GM12878 (cell line): Measurements from ENCODE around the gene CNOT8. TPM values are rescaled to one million over a fixed set of nuclear protein-coding genes. Genes with fewer than 3 reads are reported as not detected.

Source experiments
- ATAC-seq: fragments of 200-7000 bp; cut with Tn5 transposase; 3 replicates; pipeline ENCODE4 v1.9.1; 2020; ENCODE audit warnings: mild to moderate bottlenecking, moderate library complexity
- BruUV-seq: library from RNA; stranded (reverse); fragments of 400-500 nt; replicated peaks from 2 replicates; lab custom pipeline; 2021; lab: Mats Ljungman, UMichigan
- CTCF ChIA-PET: fragments of 300-600 bp; sonication (Branson Sonifier 250); formaldehyde crosslinking; extraction: SDS; loops from one replicate; lab custom pipeline; 2021; ENCODE audit warnings: inconsistent platforms; lab: Yijun Ruan, JAX
- POLR2A ChIA-PET: fragments of 350-600 bp; formaldehyde crosslinking; extraction: SDS; loops from one replicate; lab custom pipeline; 2021; ENCODE audit warnings: inconsistent platforms; lab: Charles Lee
- RAD21 ChIA-PET: fragments of 300-600 bp; sonication (Branson Sonifier 250); formaldehyde crosslinking; loops from one replicate; lab custom pipeline; 2023; ENCODE audit warnings: antibody characterized with exemption; ENCODE audit not compliant: unreplicated experiment; lab: Charles Lee
- SMC1A ChIA-PET: fragments of 300-600 bp; sonication (Branson Sonifier 250); formaldehyde crosslinking; loops from one replicate; lab custom pipeline; 2023; ENCODE audit not compliant: unreplicated experiment, uncharacterized antibody; lab: Charles Lee
- DNase-seq: peaks from one replicate; pipeline ENCODE4 v3.0.0-alpha.2; 2011; ENCODE audit warnings: low read depth, low spot score
- FAIRE-seq: peaks from 3 replicates; lab custom pipeline; 2011; peaks lifted over from hg19 to GRCh38; lab: Jason Lieb, UNC
- H2AFZ ChIP-seq: 2 replicates; pipeline ENCODE4 v1.6.0; 2011; ENCODE audit warnings: low read depth, low read length, control low read depth; ENCODE audit not compliant: control insufficient read depth
- H3K27ac ChIP-seq: 2 replicates; pipeline ENCODE4 v1.5.1; 2011; ENCODE audit warnings: control low read depth; ENCODE audit not compliant: control insufficient read depth, insufficient read depth
- H3K27me3 ChIP-seq, 2 experiments: replicated peaks in 1 of 2; 2 replicates each; pipeline versions ENCODE4 v1.6.0 to v1.6.1; 2011; ENCODE audit warnings: low read length in 1 of 2; ENCODE audit not compliant: control insufficient read depth in 2 of 2, insufficient read depth in 2 of 2
- H3K36me3 ChIP-seq, 2 experiments: 2 replicates each; pipeline ENCODE4 v1.5.1; 2011; ENCODE audit warnings: low read length in 1 of 2; ENCODE audit not compliant: control insufficient read depth in 2 of 2, insufficient read depth in 2 of 2
- H3K4me1 ChIP-seq: 2 replicates; pipeline ENCODE4 v1.6.1; 2011; ENCODE audit warnings: mild to moderate bottlenecking, low read length, moderate library complexity, mixed read lengths; ENCODE audit not compliant: control insufficient read depth, insufficient read depth
- H3K4me2 ChIP-seq: 2 replicates; pipeline ENCODE4 v1.6.0; 2011; ENCODE audit warnings: control low read depth; ENCODE audit not compliant: control insufficient read depth, insufficient read depth
- H3K4me3 ChIP-seq: fragments of 200-600 bp; sonication (generic); 2 replicates; pipeline ENCODE4 v1.5.1; 2016
- H3K79me2 ChIP-seq: 2 replicates; pipeline ENCODE4 v1.6.0; 2011; ENCODE audit warnings: low read length; ENCODE audit not compliant: control insufficient read depth, insufficient read depth
- H3K9ac ChIP-seq: 2 replicates; pipeline ENCODE4 v1.8.0; 2011; ENCODE audit warnings: low read length, control low read depth, mixed read lengths; ENCODE audit not compliant: control insufficient read depth, insufficient read depth
- H3K9me3 ChIP-seq: replicated peaks from 3 replicates; pipeline ENCODE4 v1.5.1; 2011; ENCODE audit warnings: mild to moderate bottlenecking, low read length; ENCODE audit not compliant: control insufficient read depth, insufficient read depth
- H4K20me1 ChIP-seq: 2 replicates; pipeline ENCODE4 v1.6.0; 2011; ENCODE audit not compliant: control insufficient read depth, insufficient read depth
- CBFB ChIP-seq: IDR thresholded peaks from 2 replicates; pipeline ENCODE4 v1.6.1; 2016; ENCODE audit warnings: antibody characterized with exemption, low read depth
- CREM ChIP-seq: IDR thresholded peaks from 2 replicates; pipeline ENCODE4 v1.6.1; 2014; ENCODE audit warnings: antibody characterized with exemption, low read depth
- KAT2A ChIP-seq: conservative IDR thresholded peaks from 2 replicates; pipeline ENCODE4 v1.6.1; 2011; ENCODE audit warnings: low read depth, low read length; ENCODE audit not compliant: control insufficient read depth
- MTA2 ChIP-seq: fragments of 450-650 bp; IDR thresholded peaks from 2 replicates; pipeline ENCODE4 v1.6.1; 2016; ENCODE audit warnings: low read depth, mild to moderate bottlenecking, moderate library complexity
- NBN ChIP-seq: fragments of 450-650 bp; IDR thresholded peaks from 2 replicates; pipeline ENCODE4 v1.6.1; 2016
- POLR2AphosphoS5 ChIP-seq: IDR thresholded peaks from 2 replicates; pipeline ENCODE4 v1.6.1; 2011; ENCODE audit warnings: mild to moderate bottlenecking, low read length, inconsistent platforms
- RB1 ChIP-seq: fragments of 450-650 bp; formaldehyde crosslinking; IDR thresholded peaks from 2 replicates; pipeline ENCODE4 v1.6.1; 2017; ENCODE audit warnings: mild to moderate bottlenecking, borderline replicate concordance
- SMAD1 ChIP-seq: fragments of 450-650 bp; IDR thresholded peaks from 2 replicates; pipeline ENCODE4 v1.6.1; 2018; ENCODE audit warnings: mild to moderate bottlenecking, low read depth; ENCODE audit not compliant: partially characterized antibody
- ZNF207 ChIP-seq: fragments of 450-650 bp; IDR thresholded peaks from 2 replicates; pipeline ENCODE4 v1.6.1; 2014; ENCODE audit warnings: antibody characterized with exemption, mild to moderate bottlenecking, borderline replicate concordance
- ZNF274 ChIP-seq: IDR thresholded peaks from one replicate; pipeline ENCODE4 v1.8.0; 2011; ENCODE audit not compliant: insufficient read length, insufficient read depth
- ZNF384 ChIP-seq: IDR thresholded peaks from 2 replicates; pipeline ENCODE4 v1.6.1; 2012; ENCODE audit warnings: low read depth, mild to moderate bottlenecking, low read length, improper control_type of control experiment, borderline replicate concordance
- WGBS: methylation state at CpG from one replicate; pipeline ENCODE4 v1.1.6; 2016; ENCODE audit warnings: low lambda C conversion rate; ENCODE audit not compliant: insufficient replicate concordance, insufficient coverage; ENCODE audit errors: missing lambda C conversion rate; 5-methylcytosine and 5-hydroxymethylcytosine counted together
- in situ Hi-C: fragments of 300-500 bp; cut with MboI; formaldehyde crosslinking; loops from 9 replicates; pipeline ENCODE4 v1.14.3; 2018; ENCODE audit warnings: mixed read lengths
- intact Hi-C: fragments of 100-400 bp; cut with micrococcal nuclease; formaldehyde crosslinking; loops from one replicate; pipeline ENCODE4 v1.14.2; 2022; ENCODE audit not compliant: unreplicated experiment
- polyA plus RNA-seq, 11 experiments: library from polyadenylated mRNA; depleted of rRNA in 4 of 11; unstranded in 6 of 11; stranded (reverse) in 5 of 11; fragments of >200 nt; fragmentation: Nextera tagmentation in 4 of 11; fragmentation: Illumina TruSeq in 1 of 11; extraction: Ambion mirVana in 4 of 11; extraction: Trizol in 1 of 11; gene quantifications; 1 replicate in 1 of 11; 2 replicates in 10 of 11; pipeline versions ENCODE4 v1.2.1 to v1.2.3, GENCODE V29; 2011 to 2016; ENCODE audit warnings: inconsistent platforms in 2 of 11, missing spikeins in 2 of 11, low read depth in 1 of 11
- total RNA-seq, 4 experiments: library from RNA; depleted of rRNA in 3 of 4; stranded (reverse); fragments of >200 nt in 3 of 4; fragmentation: Illumina TruSeq in 1 of 4; extraction: Trizol in 1 of 4; gene quantifications; 2 replicates each; pipeline versions ENCODE4 v1.2.1 to v1.2.3, GENCODE V29; 2013 to 2021
- TF ChIP-seq, protein P1 (sequence below): fragments of 450-650 bp; IDR thresholded peaks from 2 replicates; pipeline ENCODE4 v1.6.1; 2018; ENCODE audit warnings: mild to moderate bottlenecking, low read depth, moderate library complexity; ENCODE audit not compliant: partially characterized antibody
- TF ChIP-seq, protein P2 (sequence below): IDR thresholded peaks from 2 replicates; pipeline ENCODE4 v1.6.1; 2012; ENCODE audit warnings: low read depth, low read length, improper control_type of control experiment
- TF ChIP-seq, protein P3 (sequence below): fragments of 450-650 bp; IDR thresholded peaks from 2 replicates; pipeline ENCODE4 v1.6.1; 2016; ENCODE audit warnings: mild to moderate bottlenecking

CNOT8 gene
- total and polyA plus RNA-seq, 10 of the 15 experiments (the other 5 are each of a cell fraction or from before 2014, with no cell fraction given) = 13.2 to 57.1 (median 39.0) TPM

DNA sequence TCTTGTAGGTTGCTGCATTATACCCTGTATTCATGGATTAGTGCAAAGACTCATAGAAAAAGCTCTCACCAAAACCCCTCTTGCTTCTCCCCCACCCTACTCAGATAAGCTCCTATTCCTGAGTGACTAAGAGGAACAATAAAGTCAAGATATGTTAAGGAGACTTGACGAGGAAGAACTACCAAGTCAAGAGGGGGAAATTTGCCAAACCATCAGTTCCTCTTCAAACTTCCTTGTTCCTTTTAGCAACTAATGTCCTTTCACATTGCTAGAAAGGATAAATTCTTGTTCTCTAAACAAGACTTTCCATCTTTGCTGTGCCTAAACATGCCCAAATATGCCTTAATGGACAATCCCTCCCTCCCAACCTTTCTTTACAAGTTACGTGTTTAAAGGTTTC is 27.0 kb downstream of the CNOT8 start (continued):
- TF ChIP-seq, protein P1, sequence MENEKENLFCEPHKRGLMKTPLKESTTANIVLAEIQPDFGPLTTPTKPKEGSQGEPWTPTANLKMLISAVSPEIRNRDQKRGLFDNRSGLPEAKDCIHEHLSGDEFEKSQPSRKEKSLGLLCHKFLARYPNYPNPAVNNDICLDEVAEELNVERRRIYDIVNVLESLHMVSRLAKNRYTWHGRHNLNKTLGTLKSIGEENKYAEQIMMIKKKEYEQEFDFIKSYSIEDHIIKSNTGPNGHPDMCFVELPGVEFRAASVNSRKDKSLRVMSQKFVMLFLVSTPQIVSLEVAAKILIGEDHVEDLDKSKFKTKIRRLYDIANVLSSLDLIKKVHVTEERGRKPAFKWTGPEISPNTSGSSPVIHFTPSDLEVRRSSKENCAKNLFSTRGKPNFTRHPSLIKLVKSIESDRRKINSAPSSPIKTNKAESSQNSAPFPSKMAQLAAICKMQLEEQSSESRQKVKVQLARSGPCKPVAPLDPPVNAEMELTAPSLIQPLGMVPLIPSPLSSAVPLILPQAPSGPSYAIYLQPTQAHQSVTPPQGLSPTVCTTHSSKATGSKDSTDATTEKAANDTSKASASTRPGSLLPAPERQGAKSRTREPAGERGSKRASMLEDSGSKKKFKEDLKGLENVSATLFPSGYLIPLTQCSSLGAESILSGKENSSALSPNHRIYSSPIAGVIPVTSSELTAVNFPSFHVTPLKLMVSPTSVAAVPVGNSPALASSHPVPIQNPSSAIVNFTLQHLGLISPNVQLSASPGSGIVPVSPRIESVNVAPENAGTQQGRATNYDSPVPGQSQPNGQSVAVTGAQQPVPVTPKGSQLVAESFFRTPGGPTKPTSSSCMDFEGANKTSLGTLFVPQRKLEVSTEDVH = no peak
- TF ChIP-seq SMAD1 (no peak), MTA2 (no peak)

DNA sequence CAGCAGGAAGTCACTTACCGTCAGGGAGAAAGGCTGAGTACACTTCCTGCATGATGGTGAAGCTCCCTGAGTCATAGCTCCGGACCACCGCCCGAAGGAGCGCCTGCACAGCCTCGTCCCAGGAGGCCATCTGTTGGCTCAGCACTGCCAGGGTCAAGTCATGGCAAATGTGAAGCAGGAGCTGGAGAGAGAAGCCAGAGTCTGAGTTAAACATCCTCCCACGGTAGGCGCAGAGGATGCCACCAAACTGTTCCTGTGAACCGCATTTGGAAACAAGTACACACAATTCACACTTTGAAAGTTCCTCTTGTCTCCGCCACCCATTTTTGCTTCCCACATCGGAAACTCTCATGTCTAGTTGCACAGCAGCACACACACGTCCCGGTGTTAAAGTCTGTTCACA is 33.9 kb downstream of the CNOT8 start:
- no peak overlapping the region for H3K4me2 ChIP-seq
- FAIRE-seq = no peak
- H3K27me3 ChIP-seq = no peaks in the 10 kb centered on the region
- no peaks in the 10 kb centered on the region for H3K4me1 ChIP-seq
- POLR2A ChIA-PET = interaction anchor here (0.6 kb wide), 1 partner anchor 242 kb away, joined by 6 read pairs; no protein-coding TSS in a partner anchor
- 87% methylated on average over 13 of the region's 13 CpGs for WGBS
- no peak overlapping the region for H3K4me3 ChIP-seq
- H2AFZ ChIP-seq = no peak overlapping the region
- H3K27ac ChIP-seq = no peak overlapping the region
- intact Hi-C loops = no loop called here
- no TSS peak for BruUV-seq
- no peak for DNase-seq
- H4K20me1 ChIP-seq = no peaks in the 10 kb centered on the region
- no peak overlapping the region for H3K9ac ChIP-seq
- SMC1A ChIA-PET = no interaction called here
- CTCF ChIA-PET = no interaction called here
- no peaks in the 10 kb centered on the region for H3K79me2 ChIP-seq
- in situ Hi-C loops = no loop called here
- ATAC-seq = no peak
- RAD21 ChIA-PET = interaction anchor here (0.6 kb wide), 1 partner anchor 15 kb away, joined by 3 read pairs; no protein-coding TSS in a partner anchor
- TF ChIP-seq, protein P2, sequence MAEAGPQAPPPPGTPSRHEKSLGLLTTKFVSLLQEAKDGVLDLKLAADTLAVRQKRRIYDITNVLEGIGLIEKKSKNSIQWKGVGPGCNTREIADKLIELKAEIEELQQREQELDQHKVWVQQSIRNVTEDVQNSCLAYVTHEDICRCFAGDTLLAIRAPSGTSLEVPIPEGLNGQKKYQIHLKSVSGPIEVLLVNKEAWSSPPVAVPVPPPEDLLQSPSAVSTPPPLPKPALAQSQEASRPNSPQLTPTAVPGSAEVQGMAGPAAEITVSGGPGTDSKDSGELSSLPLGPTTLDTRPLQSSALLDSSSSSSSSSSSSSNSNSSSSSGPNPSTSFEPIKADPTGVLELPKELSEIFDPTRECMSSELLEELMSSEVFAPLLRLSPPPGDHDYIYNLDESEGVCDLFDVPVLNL = no peak
- TF ChIP-seq RB1 (no peak), CBFB (no peak), POLR2AphosphoS5 (no peak), ZNF207 (no peak), CREM (no peak), ZNF384 (no peak), NBN (no peak), ZNF274 (no peak), KAT2A (no peak)
- TF ChIP-seq, protein P3, sequence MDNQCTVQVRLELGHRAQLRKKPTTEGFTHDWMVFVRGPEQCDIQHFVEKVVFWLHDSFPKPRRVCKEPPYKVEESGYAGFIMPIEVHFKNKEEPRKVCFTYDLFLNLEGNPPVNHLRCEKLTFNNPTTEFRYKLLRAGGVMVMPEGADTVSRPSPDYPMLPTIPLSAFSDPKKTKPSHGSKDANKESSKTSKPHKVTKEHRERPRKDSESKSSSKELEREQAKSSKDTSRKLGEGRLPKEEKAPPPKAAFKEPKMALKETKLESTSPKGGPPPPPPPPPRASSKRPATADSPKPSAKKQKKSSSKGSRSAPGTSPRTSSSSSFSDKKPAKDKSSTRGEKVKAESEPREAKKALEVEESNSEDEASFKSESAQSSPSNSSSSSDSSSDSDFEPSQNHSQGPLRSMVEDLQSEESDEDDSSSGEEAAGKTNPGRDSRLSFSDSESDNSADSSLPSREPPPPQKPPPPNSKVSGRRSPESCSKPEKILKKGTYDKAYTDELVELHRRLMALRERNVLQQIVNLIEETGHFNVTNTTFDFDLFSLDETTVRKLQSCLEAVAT = no peak
- TF ChIP-seq, all 136 proteins: peak for 0
- Histone ChIP-seq H3K9me3 (no peaks in the 10 kb centered on the region), H3K36me3 (peaks cover 18 to 32% of the 10 kb centered on the region in 2 experiments)
